ENCODE measurements around the gene JAKMIP2. TPM values are rescaled to one million over a fixed set of nuclear protein-coding genes. Genes with fewer than 3 reads are reported as not detected.
"Not testable (repeated sequence)": the region's sequence is repeated elsewhere in the genome, so short reads cannot be mapped to it uniquely, and the experiment has no call there.

The JAKMIP2 gene
- total RNA-seq, 4 donors from 2014 or later: 0.20 TPM; not detected in 3

DNA sequence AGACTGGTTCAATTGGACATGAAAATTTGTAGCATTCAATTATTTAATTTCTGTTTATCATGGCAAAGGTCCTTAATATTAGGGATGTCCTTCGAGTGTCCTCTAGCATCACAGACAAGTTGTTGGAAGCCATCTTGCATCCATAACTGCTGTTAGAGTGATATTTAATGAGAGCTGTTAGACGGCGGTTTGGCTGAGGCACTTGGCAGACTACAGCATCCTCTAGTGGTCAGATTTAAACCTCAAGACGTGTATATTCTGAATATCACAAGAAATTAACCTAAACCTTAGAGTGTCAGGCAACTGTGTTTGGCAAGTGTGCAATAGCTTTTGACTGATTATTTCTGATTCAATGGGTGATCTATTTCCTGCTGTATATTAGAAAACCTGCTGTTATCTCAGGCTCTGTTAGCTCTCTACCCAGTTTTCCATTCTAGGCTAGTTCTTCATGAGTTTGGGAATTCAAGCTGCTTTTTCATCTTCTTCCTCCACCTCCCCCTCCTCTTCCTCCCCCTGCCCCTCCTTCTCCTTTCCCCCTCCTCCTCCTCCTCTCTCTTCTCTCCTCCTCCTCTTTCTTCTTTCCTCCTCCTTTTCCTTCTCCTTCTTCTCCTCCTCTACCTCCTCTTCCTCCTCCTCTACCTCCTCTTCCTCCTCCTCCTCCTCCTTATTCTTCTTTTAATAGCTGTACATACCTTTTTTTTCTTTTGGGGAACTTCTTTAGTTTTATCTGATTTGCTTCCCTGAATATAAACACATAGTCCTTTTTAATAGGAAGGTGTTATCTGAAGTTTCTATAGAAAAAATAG, 40.4 kb upstream of the JAKMIP2 start:
- in situ Hi-C loops (cut with MboI; ENCODE audit: low sequenced_read_pairs in 4 of 4) (loop anchor here in 2 of 4 donors (5.0 to 25.0 kb wide), 2 partner anchors 186 to 196 kb away; no protein-coding TSS in a partner anchor), intact Hi-C loops (cut with DNase I; ENCODE audit: low total_unique reads) (loop anchor here (1.0 kb wide), 1 partner anchor 195 kb away; no protein-coding TSS in a partner anchor)
- DNase-seq: no peak
- Histone ChIP-seq H3K4me1 (no peaks in the 10 kb centered on the region), H3K36me3 (no peaks in the 10 kb centered on the region), H3K27ac (no peak overlapping the region), H3K4me3 (no peak overlapping the region), H3K27me3 (no peaks in the 10 kb centered on the region), H3K9me3 (no peaks in the 10 kb centered on the region)
- ATAC-seq: peak in 1 of 2 donors; percentile 50
- no peak for TF ChIP-seq POLR2A (IDR thresholded peaks at IDR 0.05)
- TF ChIP-seq, protein P1, sequence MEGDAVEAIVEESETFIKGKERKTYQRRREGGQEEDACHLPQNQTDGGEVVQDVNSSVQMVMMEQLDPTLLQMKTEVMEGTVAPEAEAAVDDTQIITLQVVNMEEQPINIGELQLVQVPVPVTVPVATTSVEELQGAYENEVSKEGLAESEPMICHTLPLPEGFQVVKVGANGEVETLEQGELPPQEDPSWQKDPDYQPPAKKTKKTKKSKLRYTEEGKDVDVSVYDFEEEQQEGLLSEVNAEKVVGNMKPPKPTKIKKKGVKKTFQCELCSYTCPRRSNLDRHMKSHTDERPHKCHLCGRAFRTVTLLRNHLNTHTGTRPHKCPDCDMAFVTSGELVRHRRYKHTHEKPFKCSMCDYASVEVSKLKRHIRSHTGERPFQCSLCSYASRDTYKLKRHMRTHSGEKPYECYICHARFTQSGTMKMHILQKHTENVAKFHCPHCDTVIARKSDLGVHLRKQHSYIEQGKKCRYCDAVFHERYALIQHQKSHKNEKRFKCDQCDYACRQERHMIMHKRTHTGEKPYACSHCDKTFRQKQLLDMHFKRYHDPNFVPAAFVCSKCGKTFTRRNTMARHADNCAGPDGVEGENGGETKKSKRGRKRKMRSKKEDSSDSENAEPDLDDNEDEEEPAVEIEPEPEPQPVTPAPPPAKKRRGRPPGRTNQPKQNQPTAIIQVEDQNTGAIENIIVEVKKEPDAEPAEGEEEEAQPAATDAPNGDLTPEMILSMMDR (IDR thresholded peaks at IDR 0.05 in 4 of 5, conservative IDR thresholded peaks at IDR 0.05 in 1 of 5): peak; percentile 27 to 66 (median 52)

DNA sequence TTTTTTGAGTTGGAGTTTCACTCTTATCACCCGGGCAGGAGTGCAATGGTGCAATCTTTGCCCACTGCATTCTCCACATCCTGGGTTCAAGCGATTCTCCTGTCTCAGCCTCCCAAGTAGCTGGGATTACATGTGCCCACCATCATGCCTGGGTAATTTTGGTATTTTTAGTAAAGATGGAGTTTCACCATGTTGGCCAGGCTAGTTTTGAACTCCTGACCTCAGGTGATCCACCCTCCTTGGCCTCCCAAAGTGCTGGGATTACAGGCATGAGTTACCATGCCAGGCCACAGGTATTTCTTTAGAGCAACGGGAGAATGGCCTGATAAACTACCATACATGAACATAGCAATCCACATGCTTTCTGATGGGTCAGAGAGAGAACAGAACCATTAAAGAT, 39.7 kb upstream of the JAKMIP2 start:
- H3K4me3 ChIP-seq, H3K36me3 ChIP-seq, DNase-seq, H3K27ac ChIP-seq, ATAC-seq, H3K9me3 ChIP-seq, H3K27me3 ChIP-seq, H3K4me1 ChIP-seq: not testable (repeated sequence)
- intact Hi-C loops (cut with DNase I; ENCODE audit: low total_unique reads) (loop anchor here (1.0 kb wide), 1 partner anchor 194 kb away; no protein-coding TSS in a partner anchor), in situ Hi-C loops (cut with MboI; ENCODE audit: low sequenced_read_pairs in 4 of 4) (loop anchor here in 2 of 4 donors (5.0 to 25.0 kb wide), 2 partner anchors 185 to 195 kb away; no protein-coding TSS in a partner anchor)

DNA sequence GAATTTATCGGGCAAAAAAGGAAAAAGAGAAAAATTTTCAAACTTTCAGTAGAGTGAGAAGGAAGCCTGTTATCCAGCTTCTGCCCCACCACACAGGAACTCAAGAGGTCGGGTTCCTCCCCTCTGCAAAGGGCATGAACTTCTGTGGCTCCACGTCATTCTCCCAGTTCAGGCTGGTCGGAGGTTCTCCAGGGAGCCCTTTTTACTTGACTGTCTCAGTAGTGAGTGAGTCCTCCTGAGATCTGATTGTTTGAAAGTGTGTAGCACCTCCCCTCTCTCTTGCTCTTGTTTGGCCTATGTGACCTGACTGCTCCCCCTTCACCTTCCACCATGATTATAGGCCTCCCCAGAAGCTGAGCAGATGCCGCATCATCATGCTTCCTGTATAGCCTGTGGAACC, 39.2 kb upstream of the JAKMIP2 start:
- in situ Hi-C loops (cut with MboI; ENCODE audit: low sequenced_read_pairs in 4 of 4): loop anchor here in 2 of 4 donors (5.0 to 25.0 kb wide), 2 partner anchors 184 to 194 kb away; no protein-coding TSS in a partner anchor
- DNase-seq (no peak), ATAC-seq (no peak)
- no peak overlapping the region for H3K27ac ChIP-seq
- intact Hi-C loops (cut with DNase I; ENCODE audit: low total_unique reads): loop anchor here (1.0 kb wide), 1 partner anchor 193 kb away; no protein-coding TSS in a partner anchor
- H3K27me3 ChIP-seq: no peaks in the 10 kb centered on the region
- TF ChIP-seq, protein P1 (IDR thresholded peaks at IDR 0.05 in 4 of 5, conservative IDR thresholded peaks at IDR 0.05 in 1 of 5): no peak
- TF ChIP-seq POLR2A (IDR thresholded peaks at IDR 0.05): no peak
- no peaks in the 10 kb centered on the region for H3K9me3 ChIP-seq
- no peak overlapping the region for H3K4me3 ChIP-seq
- H3K4me1 ChIP-seq: no peaks in the 10 kb centered on the region
- H3K36me3 ChIP-seq: no peaks in the 10 kb centered on the region

DNA sequence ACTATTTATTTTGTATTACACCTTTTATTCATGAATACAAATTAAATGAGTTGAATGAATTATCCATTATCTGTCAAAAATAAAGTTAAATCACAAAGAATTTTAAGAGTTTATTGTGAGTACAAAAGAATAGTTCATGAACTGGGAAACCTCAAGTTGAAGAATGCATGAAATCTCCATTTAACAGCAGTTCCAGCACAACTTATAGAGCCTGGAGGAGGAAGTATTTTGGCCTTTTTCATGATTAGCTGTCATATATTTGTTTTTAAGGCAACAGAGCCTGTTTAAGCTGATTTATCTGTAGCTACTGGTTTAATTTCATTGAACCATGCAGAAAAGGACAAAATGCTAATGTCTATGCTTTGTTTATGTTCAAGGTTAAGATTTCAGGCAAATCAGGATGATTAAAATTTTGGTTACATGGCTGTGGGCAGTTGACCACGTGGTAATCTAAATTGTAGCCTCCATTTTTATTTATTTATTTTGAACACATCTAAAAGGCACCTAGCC, 36.8 kb upstream of the JAKMIP2 start:
- no peak for DNase-seq
- in situ Hi-C loops (cut with MboI; ENCODE audit: low sequenced_read_pairs in 4 of 4): loop anchor here in 2 of 4 donors (10.0 to 25.0 kb wide), 2 partner anchors 182 to 195 kb away; no protein-coding TSS in a partner anchor
- TF ChIP-seq, protein P1 (IDR thresholded peaks at IDR 0.05 in 4 of 5, conservative IDR thresholded peaks at IDR 0.05 in 1 of 5): no peak
- no peak for TF ChIP-seq POLR2A (IDR thresholded peaks at IDR 0.05)
- H3K27ac ChIP-seq: no peak overlapping the region
- no peaks in the 10 kb centered on the region for H3K27me3 ChIP-seq
- ATAC-seq: no peak
- no peaks in the 10 kb centered on the region for H3K36me3 ChIP-seq
- intact Hi-C loops (cut with DNase I; ENCODE audit: low total_unique reads): no loop called here
- H3K4me1 ChIP-seq: no peaks in the 10 kb centered on the region
- no peaks in the 10 kb centered on the region for H3K9me3 ChIP-seq
- H3K4me3 ChIP-seq: no peak overlapping the region

DNA sequence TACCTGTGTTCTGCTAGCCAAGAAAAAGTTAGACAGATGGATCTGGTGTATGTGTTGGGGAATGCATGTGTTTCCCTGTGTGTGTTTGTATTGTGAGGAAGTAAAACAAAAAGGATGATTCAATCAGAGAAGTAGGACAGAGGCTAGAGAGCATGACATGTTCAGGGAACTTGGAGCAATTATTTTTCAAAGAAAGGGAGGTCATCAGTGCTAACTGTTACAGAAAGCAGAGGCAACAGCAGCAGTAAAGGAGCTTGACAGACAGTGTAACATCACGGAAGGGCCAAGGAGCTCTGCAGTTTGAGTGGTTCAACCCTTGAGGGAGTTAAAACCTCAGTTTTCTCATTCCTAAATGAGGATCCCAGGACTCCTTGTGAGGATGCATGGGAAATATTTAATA, 35.8 kb upstream of the JAKMIP2 start:
- no peak overlapping the region for H3K27ac ChIP-seq
- H3K36me3 ChIP-seq: no peaks in the 10 kb centered on the region
- TF ChIP-seq, protein P1 (IDR thresholded peaks at IDR 0.05 in 4 of 5, conservative IDR thresholded peaks at IDR 0.05 in 1 of 5): no peak
- TF ChIP-seq POLR2A (IDR thresholded peaks at IDR 0.05): no peak
- no peak overlapping the region for H3K4me3 ChIP-seq
- H3K27me3 ChIP-seq: no peaks in the 10 kb centered on the region
- ATAC-seq (no peak), DNase-seq (no peak)
- in situ Hi-C loops (cut with MboI; ENCODE audit: low sequenced_read_pairs in 4 of 4) (loop anchor here in 2 of 4 donors (10.0 to 25.0 kb wide), 2 partner anchors 181 to 193 kb away; no protein-coding TSS in a partner anchor), intact Hi-C loops (cut with DNase I; ENCODE audit: low total_unique reads) (no loop called here)
- H3K4me1 ChIP-seq: no peaks in the 10 kb centered on the region
- H3K9me3 ChIP-seq: no peaks in the 10 kb centered on the region

Measured in gastrocnemius medialis (tissue), 4 donors.